GM18909 (cell line): ENCODE data around the gene ASAP2.

Experiments
- ATAC-seq: cut with Tn5 transposase; IDR thresholded peaks from one replicate; pipeline ENCODE4 v1.9.1; 2021; ENCODE audit warnings: mild to moderate bottlenecking; ENCODE audit not compliant: unreplicated experiment, poor library complexity

ASAP2 gene

DNA sequence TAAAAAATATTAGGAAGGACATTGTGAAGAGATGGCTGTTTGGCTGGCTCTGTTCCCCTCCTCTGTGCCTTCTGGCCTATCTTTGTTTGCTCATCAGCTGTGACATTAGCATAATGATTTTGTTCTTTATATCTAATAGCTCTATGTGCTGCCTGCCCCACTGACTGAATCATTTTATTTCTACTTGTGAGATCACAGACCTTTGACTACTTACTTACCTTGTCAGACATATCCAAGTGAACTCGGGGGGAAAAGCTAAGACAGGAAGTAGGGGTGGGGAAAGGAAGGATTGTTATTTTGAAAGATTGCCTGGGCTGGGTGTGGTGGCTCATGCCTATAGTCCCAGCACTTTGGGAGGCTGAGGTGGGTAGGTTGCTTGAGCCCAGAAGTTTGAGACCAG is 104.2 kb downstream of the ASAP2 start:
- ATAC-seq: no peak

DNA sequence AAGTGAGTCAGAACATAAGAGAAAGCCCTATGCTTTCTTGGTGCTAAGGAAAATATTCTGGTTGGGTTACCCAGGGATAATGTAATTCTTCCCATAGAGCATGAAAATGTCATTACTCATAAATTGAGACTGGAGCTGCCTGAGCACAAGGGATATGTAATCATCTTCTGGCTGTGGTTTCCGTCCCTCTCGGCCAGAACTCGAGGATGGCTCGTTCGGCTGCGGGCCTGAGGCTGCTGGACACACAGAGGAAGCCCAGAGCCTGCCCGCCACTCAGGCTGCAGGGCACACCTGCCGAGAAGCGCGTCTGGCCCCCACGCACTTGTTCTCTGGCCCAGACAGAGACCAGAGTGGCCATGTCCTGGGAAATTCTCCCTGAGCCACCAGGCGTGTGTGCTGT is 104.9 kb downstream of the ASAP2 start:
- ATAC-seq: no peak

DNA sequence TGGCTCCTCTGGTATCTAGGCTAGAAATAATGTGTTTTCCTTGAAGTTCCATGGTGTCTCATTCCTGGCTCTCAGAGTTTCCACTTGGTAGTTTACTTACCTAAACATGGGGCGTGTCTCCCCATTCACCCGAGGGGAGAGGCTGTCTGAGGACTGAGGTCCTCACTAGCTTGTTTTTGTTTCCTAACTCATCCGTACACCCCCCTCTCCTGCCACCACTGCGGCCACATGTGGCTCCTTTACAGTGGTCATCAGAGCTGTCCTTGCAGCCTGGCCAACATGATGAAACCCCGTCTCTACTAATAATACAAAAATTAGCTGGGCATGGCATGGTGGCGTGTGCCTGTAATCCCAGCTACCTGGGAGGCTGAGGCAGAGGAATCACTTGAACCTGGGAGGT is 106.0 kb downstream of the ASAP2 start:
- no peak for ATAC-seq

DNA sequence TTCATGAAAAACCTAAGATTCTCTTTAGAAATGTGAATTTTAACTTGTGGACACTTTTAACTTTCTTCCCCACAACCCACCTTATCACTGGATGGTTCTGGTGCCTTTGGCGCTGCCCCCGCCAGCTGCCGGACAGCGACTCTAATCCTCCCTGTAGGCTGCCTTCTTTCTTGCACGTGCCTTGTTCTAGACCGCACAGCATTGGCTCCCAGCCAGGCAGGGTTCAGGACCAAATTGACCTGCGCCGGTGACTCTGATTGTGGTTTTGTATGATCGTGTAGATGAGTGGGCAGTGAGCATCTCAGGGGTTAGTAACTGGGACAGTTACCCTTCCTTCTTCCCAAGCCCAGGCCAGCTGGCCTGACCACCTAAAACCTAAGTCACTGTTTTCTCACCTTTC is 106.8 kb downstream of the ASAP2 start:
- no peak for ATAC-seq

DNA sequence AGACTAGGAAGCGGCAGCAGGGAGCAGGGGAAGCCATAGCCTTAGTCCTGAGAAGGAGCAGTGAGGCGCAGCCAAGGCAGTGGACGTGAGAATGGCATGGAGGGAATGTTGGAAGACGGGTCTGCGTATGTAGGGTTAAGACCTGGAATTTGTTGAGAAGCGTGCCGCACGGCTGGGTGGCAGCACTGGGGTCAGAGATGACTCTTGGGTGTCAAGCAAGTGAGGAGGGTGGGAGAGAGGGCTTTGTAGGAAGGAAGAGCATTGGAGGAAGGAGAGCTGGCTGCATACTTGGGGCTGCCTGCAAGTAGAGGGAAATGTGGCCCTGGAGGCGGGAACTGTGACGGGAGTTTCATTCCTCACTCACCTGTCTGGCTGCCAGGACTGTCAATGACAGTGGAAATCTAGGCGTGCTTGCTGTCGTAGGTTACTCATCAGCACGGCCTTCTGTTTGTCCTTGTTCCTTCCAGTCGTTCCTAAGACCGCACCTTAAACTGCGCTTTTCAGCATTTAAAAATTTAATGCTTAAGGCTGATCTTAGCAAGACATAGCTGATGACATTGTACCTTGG is 108.8 kb downstream of the ASAP2 start:
- no peak for ATAC-seq

DNA sequence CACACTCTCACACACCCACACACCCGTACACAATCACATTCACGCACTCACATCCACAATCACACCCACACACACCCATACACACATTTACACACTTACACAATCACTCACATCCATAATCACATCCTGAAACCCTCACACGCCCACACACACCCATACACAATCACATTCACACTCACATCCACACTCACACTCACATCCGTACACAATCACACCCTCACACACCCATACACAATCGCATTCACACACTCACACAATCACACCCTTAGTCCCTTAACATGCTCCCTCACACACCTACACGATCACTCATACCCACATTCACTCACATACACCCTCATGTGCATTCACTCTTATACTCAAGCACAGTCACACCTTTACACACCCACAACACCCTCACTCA is 110.9 kb downstream of the ASAP2 start:
- no peak for ATAC-seq

DNA sequence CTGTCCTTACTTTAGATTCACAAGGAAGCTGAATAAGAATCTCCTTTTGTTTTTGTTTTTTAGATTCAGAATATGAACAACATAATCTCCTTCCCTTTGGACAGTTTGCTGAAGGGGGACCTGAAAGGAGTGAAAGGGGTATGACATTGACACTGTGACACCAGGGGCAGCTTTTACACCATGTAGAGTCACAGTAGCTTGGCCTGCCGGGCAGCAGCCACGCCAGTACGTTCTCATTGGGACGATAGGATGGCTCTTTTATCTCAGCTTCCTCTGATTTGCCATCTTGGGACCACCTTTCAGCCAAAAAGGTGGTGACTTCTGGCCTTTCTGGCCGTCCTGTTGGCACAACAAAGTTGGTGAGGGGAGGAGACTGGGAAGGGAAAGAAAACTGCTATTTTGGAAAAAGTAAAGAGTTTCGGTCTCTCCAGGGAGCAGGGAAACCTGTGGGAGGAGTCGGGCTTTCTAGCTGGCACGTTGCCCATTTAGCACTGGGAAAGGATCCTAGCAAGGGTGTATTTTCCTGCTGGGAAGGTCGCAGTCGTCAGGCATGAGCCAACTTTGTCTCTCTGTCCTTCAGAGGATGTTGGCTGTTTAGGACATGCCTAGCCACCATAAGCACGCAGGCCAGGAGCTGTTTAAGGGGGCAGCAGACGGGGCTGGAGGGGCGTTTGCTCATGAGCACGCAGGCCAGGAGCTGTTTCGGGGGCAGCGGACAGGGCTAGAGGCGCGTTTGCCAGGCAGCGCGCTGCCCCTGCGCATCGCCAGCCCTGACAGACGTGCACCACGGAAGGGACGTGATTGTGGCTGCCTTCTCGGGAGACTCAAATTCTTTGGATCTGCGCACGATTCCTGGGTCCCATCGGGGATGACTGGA is 112.1 kb downstream of the ASAP2 start:
- no peak for ATAC-seq

DNA sequence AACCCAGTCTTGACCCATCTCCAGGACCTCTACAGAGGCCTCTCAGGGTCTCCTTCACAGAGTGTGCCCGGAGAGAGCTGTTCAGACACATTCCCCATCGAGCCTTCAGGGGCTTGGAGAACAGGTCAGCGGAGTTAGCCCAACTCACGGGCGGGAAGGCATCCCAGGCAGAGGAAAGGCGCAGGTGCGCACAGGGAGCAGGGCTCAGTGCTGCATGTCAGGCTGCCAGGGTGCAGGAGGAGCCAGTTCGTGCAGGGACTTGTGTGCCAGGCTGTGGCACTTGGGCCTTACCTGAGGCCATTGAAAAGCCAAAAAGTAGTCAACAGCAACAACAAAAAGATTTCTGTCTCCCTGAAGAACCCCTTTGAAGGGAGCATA is 112.7 kb downstream of the ASAP2 start:
- no peak for ATAC-seq

DNA sequence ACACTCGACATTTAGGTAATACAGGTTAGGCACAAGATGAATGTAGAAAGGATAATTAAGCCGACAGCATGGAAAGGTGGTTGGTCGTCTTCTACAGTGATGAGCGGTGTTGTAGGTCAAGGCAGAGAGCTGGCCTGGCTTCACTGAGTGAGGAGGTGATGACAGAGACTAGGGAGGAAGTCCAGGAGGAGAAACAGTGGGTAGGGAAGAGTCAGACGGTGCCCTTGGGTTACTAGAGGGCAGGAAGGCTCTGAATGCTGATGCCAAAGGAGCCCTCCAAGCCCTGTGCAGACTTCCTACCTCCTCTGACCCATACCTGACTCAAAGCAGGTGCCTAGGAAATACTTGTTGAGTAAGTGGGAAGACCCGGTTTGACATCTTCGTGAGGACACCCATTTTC is 116.0 kb downstream of the ASAP2 start:
- no peak for ATAC-seq

DNA sequence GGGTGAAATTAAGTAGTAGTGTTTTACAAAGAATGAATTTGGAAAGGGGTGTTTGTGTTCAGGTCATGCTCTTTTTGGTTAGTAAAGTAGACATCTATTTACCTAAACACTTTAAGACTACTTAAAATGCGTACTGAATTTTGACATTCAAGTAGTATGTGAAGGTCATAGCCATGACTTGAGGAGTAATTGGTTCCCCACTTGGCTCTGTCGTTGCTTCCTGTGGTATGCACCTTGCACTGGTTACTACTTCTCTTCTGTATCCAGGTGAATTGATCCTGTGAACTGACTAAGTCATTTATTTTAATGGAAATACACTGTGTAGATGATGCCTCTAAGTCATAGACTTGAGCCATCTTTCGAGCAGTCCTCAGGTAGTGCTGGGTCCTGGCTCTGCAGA is 118.8 kb downstream of the ASAP2 start:
- ATAC-seq: no peak

DNA sequence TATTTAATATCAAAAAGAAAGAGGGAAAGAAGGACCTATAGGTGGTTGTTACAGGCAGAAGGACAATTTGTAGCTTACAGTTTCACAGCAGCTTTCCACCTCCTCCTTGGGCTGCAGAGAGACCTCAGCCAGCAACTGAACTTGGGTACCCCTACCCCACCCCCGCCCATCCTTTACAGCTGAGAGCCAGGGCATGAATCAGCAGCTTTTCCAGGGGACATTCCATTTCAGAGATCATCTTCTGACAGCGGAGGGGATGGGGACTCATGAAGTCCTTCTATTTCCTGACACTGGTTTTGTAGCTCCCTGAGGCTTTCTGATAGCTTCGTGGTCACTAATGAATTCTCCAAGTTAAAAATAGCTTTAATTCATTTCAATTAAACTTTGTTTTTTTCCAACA is 120.4 kb downstream of the ASAP2 start:
- ATAC-seq: no peak

DNA sequence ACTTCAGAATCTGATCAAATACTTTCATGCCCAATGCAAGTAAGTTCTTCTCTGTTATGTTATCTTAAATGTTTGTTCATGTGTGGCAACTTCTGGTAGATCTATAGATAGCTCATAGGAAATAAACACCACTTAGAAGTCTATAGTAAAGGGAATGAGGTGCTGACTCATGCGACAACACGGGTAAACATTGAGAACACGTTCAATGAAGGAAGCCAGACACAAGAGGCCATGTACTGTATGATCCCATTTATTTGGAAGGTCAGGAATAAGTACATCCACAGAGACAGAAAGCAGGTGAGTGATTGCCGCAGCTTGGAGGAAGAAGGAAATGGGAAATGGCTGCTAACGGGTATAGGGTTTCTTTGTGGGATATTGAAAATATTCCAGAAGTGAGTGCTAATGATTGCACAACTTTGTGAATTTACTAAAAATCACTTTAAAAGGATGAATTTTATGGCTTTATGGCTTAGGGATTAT is 121.3 kb downstream of the ASAP2 start:
- no peak for ATAC-seq

DNA sequence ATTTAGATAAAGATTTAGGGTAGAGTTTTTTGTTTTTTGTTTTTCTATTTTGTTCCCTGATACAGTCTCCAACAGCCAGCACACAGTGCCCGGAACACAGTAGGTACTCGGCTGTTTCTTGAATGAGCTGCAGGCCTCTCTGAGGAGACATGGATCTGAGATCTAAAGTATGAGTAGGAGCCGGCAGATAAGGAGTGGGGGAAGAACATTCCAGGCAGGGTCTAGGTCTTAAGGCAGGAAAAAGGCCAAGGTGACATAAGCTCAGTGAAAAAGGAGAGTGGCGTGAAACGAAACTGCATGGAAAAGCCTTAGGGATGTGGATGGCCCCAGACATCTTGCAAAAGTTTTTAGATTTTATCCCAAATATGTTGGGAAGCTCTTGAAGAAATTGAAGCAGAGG is 122.3 kb downstream of the ASAP2 start:
- ATAC-seq: no peak

DNA sequence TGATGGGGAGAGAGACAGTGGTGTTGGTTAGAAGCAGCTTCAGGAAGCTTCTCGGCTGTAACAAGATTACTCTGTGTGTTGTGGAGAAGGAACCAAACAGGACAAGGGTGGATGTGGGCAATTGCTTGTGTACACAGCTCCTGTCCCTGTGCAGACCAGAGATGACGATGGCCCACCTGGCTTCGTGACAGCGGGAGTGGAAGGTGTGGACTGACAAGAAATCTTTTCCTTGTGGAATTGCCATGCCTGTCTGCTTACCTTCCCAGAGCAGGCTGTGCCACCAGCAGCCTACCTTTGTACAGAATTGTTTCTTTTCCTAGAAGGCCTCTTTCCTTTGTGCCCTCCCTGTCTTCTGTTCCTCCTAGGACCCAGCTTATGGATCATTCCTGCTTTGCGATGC is 122.9 kb downstream of the ASAP2 start:
- no peak for ATAC-seq

DNA sequence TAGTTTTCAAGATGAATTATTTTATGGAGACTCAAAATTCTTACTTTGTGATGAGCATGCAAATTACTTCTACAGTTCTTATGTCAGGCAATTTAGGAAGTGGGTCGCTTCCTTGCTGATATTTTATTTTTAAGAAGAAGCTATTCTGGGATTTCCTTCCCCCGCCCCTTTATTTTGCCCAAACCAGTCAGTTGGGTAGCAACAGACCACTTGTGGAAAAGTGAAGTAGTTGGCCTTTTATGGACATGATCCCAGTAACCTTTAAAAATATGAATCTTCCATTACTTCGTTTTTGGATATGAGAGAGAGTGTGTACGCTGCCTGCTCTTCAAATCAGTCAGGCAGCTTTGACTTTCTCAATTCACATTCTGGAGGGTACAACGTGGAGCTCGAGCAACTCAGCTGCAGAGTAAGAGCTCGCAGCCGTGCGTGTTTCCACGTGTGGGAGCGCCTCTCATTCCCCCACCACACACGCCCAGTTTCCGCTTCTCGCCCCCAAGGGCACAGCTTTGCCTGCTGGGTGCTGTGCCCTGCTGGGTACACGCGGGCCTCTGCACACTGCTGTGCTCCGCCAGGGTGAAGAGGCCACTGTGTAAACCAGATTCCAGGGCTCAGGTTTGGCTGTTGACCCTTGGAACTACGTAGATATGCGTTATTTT is 124.1 kb downstream of the ASAP2 start:
- no peak for ATAC-seq

DNA sequence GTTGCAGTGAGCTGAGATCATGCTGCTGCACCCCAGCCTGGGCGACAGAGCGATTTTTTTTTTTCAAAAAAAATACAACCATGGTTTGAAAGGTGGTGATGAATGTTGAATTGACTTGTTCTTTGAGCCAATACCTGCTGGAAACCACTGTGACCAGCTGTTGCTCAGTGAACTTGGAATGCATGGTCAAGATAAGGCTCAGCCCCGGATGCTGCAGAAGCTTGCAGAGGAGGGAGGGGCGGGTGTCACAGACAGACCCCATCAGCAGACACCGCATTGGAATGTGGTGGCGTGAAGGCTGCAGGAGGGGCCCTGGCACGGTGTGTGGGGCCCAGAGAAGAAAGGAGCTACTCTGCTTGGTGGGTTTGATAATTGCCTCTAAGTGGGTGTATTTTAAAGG is 125.1 kb downstream of the ASAP2 start:
- no peak for ATAC-seq

DNA sequence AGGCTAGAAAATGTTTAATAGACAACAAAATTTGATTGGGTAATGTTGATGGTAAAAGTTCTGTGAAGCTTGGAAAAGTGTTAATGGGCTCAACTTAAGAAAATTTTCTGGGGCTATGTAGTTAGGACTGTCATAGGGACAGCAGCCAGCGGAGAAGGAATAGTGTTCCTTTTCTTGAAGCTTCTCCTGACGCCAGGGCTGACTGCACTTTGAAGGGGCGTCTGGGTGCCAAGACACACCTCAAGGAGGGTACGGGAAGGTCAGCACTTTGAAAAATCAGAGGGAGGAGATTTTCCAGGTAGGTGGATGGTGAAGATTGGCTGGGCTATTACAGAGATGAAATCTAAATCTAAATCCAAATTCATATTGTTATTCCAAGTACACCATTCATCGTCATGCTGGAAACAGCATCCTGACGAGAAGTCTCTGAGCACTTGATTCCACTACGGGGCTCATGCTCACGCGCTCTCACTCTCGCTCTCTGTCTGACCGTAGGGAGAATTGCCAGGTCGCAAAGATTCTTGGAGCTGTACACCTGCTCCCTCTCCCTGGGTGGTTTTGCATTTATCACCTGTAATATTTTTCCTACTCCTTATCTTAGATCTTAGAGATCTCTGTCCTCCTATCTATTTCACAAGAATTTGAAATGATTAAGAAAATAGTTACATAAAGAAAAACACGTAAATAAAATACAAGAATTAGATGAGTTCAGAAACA is 125.7 kb downstream of the ASAP2 start:
- ATAC-seq: no peak

DNA sequence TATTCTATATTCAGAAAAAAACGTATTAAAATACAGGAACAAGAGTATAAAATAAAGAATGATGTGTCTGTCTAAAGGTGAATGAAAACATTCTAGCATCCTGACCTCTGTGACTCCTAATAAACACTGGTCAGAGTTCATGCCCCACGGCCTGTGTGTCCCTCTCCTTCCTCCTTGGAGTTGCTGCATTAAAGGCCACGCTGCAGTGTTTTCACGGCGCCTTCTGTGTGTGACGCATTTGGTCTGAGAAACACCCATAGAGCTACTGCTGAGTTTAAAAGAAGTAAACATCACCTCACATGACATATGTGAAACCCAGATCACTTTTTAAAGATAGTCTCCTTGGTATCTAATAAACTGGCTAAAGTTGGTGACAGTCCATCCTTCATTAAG is 126.2 kb downstream of the ASAP2 start:
- no peak for ATAC-seq

DNA sequence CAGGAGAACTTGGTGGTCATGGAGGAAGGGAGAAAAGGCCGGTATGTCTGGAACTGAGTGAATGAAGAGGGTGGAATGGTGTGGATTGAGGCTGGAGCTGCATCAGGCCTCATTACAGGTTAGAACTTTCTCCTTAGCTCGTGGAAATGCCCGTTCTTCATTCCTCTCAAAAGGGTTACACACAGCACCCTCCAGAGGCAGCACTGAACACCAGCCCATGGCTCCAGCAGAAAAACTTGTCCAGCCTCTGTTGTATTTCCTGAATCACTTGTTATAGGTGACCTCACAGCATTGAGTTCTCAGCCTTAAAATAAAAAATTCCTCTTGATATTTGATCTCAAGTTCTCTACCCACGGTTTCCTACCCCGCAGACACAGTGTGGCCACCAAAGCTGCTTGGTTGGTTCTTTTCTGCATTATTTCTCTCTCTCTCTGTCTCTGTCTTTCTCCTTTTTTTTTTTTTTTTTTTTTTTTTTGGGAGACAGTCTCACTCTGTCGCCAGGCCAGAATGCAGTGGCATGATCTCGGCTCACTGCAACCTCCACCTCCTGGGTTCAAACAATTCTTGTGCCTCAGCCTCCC is 127.1 kb downstream of the ASAP2 start:
- ATAC-seq: no peak

DNA sequence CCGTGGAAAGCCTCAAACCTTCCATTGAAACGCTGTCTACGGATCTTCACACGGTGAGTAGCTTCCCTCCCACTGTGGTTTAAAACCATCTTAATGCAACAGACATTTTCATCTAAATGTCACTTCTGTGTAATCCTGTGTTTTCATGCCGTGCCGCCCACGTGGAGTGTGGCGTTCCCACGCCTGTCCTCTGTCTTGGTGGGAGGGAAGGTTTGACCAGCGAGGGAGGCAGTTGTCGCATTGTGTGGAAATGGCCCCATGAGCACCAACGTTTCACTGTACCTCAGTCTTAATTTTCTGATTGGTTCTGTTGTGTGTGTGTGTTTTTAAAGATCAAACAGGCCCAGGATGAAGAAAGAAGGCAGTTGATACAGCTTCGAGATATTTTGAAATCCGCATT is 128.1 kb downstream of the ASAP2 start:
- ATAC-seq: no peak
